PFSK-1 (cell line): ENCODE results near the gene DCC.

Experiments
- FOXP2 ChIP-seq: optimal IDR thresholded peaks from 2 replicates; pipeline ENCODE3; 2011; ENCODE audit warnings: borderline replicate concordance, control low read depth, inconsistent platforms; ENCODE audit not compliant: insufficient read depth; ENCODE audit errors: extremely low read length, extremely low read depth
- POLR2AphosphoS5 ChIP-seq: IDR thresholded peaks from 2 replicates; pipeline ENCODE4 v1.6.1; 2012; ENCODE audit warnings: low read depth, mild to moderate bottlenecking, control low read depth, low read length, moderate library complexity
- SIN3A ChIP-seq: IDR thresholded peaks from 2 replicates; pipeline ENCODE4 v1.6.1; 2012; ENCODE audit warnings: mild to moderate bottlenecking, low read length, moderate library complexity, borderline replicate concordance; ENCODE audit not compliant: insufficient read depth
- TAF1 ChIP-seq: IDR thresholded peaks from 2 replicates; pipeline ENCODE4 v1.6.1; 2012; ENCODE audit warnings: low read length, control low read depth, borderline replicate concordance; ENCODE audit not compliant: insufficient read depth
- TF ChIP-seq, protein P1 (sequence below), 2 experiments: IDR thresholded peaks; 2 replicates each; pipeline versions ENCODE4 v1.6.1 to v1.8.0; 2011 to 2012; ENCODE audit warnings: low read depth in 2 of 2, low read length in 2 of 2, control low read depth in 1 of 2, inconsistent platforms in 1 of 2, mild to moderate bottlenecking in 1 of 2, moderate library complexity in 1 of 2; ENCODE audit not compliant: insufficient read depth in 1 of 2

DCC gene

DNA sequence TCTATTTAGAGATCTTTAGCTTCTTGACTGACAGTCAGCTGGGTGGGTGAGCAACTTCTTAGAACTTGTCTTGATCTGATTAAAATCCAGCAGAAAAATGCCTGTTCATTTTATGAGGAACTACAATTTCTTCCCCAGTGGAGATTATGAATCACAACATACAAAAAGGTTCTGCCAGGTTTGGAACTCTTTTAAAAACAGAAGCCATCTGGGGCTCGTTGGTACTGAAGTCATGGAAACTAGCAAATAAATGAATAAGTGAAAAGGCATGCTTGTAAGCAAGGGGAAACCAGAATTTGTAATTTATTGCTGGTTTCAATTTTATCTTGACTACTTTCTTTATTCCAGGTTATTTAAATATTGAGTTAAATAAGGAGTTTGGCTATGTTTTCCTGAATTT is 1117.1 kb downstream of the DCC start:
- TF ChIP-seq SIN3A (no peak), TAF1 (no peak), FOXP2 (no peak), POLR2AphosphoS5 (no peak)
- TF ChIP-seq, protein P1, sequence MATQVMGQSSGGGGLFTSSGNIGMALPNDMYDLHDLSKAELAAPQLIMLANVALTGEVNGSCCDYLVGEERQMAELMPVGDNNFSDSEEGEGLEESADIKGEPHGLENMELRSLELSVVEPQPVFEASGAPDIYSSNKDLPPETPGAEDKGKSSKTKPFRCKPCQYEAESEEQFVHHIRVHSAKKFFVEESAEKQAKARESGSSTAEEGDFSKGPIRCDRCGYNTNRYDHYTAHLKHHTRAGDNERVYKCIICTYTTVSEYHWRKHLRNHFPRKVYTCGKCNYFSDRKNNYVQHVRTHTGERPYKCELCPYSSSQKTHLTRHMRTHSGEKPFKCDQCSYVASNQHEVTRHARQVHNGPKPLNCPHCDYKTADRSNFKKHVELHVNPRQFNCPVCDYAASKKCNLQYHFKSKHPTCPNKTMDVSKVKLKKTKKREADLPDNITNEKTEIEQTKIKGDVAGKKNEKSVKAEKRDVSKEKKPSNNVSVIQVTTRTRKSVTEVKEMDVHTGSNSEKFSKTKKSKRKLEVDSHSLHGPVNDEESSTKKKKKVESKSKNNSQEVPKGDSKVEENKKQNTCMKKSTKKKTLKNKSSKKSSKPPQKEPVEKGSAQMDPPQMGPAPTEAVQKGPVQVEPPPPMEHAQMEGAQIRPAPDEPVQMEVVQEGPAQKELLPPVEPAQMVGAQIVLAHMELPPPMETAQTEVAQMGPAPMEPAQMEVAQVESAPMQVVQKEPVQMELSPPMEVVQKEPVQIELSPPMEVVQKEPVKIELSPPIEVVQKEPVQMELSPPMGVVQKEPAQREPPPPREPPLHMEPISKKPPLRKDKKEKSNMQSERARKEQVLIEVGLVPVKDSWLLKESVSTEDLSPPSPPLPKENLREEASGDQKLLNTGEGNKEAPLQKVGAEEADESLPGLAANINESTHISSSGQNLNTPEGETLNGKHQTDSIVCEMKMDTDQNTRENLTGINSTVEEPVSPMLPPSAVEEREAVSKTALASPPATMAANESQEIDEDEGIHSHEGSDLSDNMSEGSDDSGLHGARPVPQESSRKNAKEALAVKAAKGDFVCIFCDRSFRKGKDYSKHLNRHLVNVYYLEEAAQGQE (IDR thresholded peaks at IDR 0.05; ENCODE audit: insufficient read depth in 1 of 2, low read depth in 2 of 2, low read length in 2 of 2), result no peak

DNA sequence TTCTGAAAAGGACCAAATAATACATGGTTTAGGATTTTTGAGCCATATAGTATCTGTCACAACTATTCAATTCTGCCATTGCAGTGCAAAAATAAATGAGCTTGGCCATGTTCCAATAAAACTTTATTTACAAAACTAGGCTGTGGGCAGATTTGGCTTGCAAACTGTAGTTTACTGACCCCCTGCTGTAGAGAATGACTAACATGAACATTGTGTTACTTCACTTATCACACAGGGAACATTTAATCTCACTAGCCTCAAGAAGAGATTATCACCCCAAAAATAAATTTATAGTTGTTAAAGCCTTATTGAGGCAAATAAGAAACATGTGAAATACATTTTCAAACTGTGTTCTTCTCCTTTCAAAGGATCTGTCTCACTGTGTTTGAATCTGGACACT is 1118.3 kb downstream of the DCC start:
- TF ChIP-seq FOXP2, result no peak
- no peak for TF ChIP-seq POLR2AphosphoS5
- no peak for TF ChIP-seq TAF1
- no peak for TF ChIP-seq SIN3A
- TF ChIP-seq, protein P1 (IDR thresholded peaks at IDR 0.05; ENCODE audit: insufficient read depth in 1 of 2, low read depth in 2 of 2, low read length in 2 of 2), result no peak

DNA sequence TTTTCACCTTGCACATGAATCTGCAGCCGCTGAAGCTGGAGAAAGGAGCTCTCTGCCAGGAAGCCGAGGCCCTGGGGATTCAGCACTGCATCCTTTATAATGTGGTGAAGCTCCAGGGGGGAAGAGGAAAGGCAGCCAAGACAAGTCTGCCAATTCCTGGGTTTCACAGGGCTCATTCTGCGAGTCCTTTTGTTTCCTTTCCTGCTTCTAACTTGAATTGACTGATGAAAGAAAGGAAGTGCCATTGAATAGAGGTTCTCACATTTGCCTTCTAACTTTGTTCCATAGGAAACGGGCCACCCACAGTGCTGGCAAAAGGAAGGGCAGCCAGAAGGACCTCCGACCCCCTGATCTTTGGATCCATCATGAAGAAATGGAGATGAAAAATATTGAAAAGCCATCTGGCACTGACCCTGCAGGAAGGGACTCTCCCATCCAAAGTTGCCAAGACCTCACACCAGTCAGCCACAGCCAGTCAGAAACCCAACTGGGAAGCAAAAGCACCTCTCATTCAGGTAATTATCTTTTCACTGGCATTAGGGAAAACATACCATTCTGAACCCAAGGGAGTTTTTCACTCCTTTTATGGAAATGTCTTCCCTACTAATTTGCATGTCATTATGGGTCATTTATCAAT is 1119.1 kb downstream of the DCC start:
- TF ChIP-seq, protein P1 (IDR thresholded peaks at IDR 0.05; ENCODE audit: insufficient read depth in 1 of 2, low read depth in 2 of 2, low read length in 2 of 2), result no peak
- TF ChIP-seq TAF1, result no peak
- no peak for TF ChIP-seq POLR2AphosphoS5
- TF ChIP-seq FOXP2, result no peak
- no peak for TF ChIP-seq SIN3A

DNA sequence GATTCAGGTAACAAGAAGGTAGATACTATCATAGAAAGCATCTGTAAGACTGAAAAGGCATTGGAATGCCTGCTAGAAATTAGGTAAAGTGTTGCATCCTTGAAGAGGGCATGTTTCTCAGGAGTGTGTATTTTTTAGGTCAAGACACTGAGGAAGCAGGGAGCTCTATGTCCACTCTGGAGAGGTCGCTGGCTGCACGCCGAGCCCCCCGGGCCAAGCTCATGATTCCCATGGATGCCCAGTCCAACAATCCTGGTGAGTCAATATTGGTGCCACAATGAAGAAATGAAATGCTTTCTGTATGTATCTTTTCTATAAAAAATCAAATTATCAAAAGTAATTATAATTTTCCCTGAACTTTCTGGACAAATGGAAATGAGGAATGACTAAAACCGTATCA is 1127.8 kb downstream of the DCC start:
- TF ChIP-seq FOXP2 (no peak), SIN3A (no peak), POLR2AphosphoS5 (no peak), TAF1 (no peak)
- TF ChIP-seq, protein P1 (IDR thresholded peaks at IDR 0.05; ENCODE audit: insufficient read depth in 1 of 2, low read depth in 2 of 2, low read length in 2 of 2), result no peak

DNA sequence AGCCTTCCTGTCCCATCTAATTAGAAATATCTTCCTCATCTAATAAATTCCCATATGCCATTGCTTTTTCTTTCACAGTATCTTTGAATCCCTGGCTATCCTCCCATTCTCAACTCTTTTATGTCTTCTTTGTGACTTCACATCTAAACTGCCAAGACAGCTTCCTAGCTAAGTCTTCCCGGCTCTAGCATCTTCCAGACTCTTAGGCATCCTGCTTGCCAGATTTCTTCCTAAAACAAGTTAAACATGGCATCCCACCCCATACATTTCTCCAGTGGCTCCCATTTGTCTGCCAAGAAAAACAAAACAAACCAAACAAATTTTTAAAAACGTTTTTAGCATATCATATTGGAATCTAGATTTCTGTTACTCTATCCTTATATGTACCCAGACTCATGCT is 1132.5 kb downstream of the DCC start:
- TF ChIP-seq, protein P1 (IDR thresholded peaks at IDR 0.05; ENCODE audit: insufficient read depth in 1 of 2, low read depth in 2 of 2, low read length in 2 of 2), result no peak
- TF ChIP-seq FOXP2 (no peak), POLR2AphosphoS5 (no peak), SIN3A (no peak), TAF1 (no peak)
